GM18861 (cell line): ENCODE measurements around the gene GNAI1.

Source experiments
- ATAC-seq: cut with Tn5 transposase; IDR thresholded peaks from one replicate; pipeline ENCODE4 v1.9.1; 2021; ENCODE audit not compliant: unreplicated experiment

The GNAI1 gene

DNA sequence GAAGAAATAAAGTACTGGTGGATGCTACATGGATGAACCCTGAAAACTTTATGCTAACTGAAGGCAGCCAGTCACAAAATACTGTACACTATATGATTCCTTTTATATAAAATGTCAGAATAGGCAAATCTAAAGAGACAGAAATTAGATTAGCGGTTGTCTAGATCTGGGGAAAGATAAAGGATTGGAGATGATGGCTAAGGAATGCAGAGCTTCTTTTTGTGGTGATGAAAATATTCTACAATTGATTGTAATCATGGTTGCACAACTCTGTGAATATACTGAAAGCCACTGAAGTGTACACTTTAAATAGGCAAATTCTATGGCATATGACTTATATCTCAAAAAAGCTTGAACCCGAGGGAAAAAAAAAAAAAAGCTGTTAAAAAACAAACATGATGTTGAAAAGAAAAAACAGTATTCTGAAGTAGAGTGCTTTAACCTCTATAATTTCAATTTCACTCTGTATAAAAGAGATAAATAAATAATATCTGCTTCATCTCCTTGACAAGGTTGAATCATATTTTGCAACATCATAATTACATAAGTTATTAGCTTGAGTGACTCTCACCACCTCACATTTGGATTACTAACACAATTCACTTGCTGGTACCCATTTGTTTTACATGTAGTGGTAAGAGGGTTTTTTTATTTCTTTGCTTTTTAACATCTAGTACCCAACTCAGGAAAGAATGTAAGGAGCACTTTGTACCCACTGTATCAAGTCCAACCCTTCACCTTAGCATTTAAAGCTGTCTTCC is 2.8 kb upstream of the GNAI1 start:
- no peak for ATAC-seq

DNA sequence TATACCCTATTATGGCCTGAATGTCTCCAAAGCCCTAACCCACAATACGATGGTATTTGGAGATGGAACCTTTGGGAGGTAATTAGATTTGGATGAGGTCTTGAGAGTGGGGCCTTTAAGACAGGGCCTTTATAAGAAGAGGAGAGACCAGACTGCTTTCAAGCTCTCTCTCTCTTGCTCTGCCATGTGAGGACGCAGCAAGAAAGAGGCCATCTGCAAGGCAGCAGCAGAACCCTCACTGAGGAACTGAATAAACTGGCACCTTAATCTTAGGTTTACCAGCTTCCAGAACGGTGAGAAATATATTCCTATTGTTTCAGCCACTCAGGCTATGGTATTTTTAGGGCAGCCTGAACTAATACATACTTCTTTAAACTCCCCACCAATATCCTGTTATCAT is 2.0 kb upstream of the GNAI1 start:
- no peak for ATAC-seq

DNA sequence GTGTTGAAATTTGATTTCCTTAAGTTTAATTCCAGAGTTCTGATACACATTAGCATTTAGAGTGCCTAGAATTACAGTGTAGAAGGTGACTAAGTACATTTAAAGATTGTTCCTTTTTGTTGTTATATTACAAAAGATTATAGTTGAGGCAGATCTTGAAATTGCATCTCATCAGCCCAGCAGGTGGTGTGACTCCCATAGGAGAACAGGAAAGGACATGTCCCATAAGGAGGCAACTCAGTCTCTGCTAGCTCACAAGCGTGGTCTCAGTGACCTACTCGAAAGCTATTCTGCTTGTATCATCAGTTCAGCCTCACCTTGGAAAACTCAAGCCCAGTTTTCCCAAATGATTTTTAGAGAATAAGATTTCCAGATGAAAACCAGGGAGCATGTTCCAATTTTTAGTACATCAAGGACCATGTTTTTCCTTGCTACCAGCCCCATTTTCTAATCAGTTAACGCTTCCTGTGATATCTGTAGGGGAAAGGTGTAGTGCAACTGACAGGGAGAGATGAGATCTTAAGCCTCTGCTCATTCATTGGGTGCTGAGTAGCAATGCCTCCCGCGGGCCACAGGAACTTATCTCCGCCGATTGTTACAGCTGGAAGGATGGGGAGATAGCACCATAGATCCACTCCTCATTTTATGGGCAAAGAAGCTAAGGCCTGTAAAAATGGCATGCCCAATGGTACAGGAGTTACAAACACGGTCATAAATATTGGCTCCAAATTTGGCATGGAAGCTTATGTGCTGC is 1.1 kb upstream of the GNAI1 start:
- ATAC-seq, result no peak

- ATAC-seq, result no peak
Measured at GRCh38 chr7:80134115-80134535, 506 bp upstream of the GNAI1 start.

- ATAC-seq, result no peak
Measured at GRCh38 chr7:80135309-80136104, 876 bp downstream of the GNAI1 start.

DNA sequence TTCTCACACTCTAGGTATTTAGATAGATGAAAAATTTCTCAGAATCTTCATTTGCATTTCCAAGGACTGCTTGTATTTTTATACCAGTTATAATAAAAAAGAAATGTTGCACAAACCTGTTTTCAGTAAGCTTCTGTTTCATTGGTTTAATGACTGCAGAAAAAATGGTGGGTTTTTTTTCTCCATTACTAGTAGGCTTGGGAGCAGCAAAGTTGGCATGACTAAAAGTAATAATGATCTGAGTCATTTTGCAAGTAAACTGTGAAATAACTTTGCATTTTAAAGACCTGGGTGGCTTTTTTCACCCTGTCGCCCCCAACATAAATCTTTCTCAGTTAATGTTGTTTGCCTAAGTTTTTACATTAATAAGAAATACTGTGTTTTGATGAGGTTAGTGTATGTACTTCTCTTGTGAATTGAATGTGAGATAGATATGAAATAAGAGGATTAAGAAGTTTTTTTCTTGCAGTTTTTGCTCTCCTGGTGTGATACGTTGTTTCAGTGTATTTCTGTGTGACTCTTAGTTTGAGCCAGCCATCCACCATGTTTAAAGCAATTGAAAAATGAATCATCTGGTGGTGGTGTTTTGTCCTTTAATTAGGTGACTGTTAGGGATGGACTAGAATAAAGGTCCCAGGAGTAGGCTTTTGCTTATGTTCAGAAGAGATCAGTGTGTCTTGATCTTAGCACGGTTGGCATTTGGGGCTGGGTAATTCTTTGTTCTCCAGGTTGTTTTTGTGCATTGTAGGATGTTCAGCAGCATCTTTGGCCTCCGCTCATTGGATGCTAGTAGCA is 1.8 kb downstream of the GNAI1 start:
- peak; percentile 48 for ATAC-seq

DNA sequence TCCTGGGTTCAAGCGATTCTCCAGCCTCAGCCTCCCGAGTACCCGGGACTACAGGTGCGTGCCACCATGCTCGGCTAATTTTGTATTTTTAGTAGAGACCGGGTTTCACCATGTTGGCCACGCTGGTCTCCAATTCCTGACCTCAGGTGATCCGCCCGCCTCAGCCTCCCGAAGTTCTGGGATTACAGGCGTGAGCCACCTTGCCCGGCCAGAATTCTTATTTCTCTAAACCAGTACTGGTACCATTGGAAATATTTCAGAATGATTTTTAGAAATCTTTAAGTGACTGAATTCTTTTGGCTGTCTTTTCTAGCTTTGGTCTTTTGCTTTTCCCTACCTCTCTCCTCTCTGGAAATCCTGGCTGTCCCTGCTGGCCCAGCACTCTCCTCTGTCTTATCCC is 2.8 kb downstream of the GNAI1 start:
- ATAC-seq, result no peak

GRCh38 chr7:80139236-80139635 is 4.6 kb downstream of the GNAI1 start:
- ATAC-seq, result no peak

- ATAC-seq, result no peak
Measured at GRCh38 chr7:80140388-80140787, 5.8 kb downstream of the GNAI1 start.

GRCh38 chr7:80141376-80141775 is 6.7 kb downstream of the GNAI1 start:
- ATAC-seq, result no peak

- no peak for ATAC-seq
Measured at GRCh38 chr7:80142853-80143580, 8.4 kb downstream of the GNAI1 start.

- ATAC-seq, result no peak
Measured at GRCh38 chr7:80145780-80146422, 11.3 kb downstream of the GNAI1 start.

GRCh38 chr7:80146545-80147182 is 12.0 kb downstream of the GNAI1 start:
- ATAC-seq, result no peak

- no peak for ATAC-seq
Measured at GRCh38 chr7:80147543-80148391, 13.1 kb downstream of the GNAI1 start.

DNA sequence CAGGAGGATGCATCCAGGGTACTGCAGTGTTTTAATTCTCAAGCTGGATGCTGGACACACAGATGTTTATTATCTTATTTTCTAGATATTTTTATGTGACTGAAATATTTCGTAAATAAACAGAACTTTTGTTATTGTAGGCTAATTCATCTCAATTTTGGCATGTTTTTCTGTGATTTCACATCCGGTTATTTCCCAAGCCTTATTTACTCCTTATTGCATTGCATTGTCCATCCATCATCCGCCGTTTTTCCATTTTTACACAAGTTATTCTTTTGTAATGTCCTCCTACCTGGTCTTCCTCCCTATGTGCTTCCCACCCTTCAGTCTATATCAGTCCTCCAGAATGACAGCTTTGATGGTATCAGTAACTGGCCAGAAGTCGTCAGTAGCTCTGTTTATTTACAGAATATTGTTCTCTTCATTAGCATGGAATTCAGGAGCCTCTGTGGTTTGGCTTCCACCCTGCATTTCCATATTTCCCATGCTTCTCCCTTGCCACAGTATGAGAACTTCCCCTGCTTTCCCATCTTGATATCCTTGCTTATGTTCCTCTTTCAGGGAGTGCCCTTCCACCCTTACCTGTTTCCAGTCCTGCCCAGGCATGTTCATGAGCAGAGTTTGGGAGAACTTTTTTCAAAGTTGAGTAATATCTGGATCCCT is 16.1 kb downstream of the GNAI1 start:
- no peak for ATAC-seq

DNA sequence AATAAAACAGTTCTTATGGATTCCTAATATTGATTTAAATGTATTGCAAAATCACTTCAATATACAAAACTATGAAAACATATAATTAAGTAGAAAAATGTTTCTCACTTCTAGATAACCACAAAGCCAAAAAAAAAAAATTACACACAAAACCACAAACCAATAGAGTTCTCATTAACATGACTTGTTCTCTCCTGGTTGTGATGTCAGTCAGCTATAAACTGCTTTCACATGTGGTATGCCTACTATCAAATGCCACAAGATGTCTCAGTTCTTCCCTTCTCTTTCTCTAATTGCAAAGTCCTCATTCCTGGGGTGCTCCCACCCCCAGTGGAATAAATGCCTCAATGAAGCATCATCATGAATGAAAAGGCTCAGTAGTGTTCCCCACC is 16.6 kb downstream of the GNAI1 start:
- ATAC-seq, result peak; percentile 73

GRCh38 chr7:80153446-80153845 is 18.8 kb downstream of the GNAI1 start:
- ATAC-seq, result no peak
